CD4-positive, alpha-beta memory T cell (primary cell): Measurements from ENCODE around the gene RCN2. TPM values are rescaled to one million over a fixed set of nuclear protein-coding genes. Genes with fewer than 3 reads are reported as not detected.

Experiments used
- CTCF ChIA-PET: fragments of 350-600 bp; sonication (Branson Sonifier 250); formaldehyde crosslinking; loops from one replicate; lab custom pipeline; 2021; ENCODE audit warnings: inconsistent platforms; ENCODE audit not compliant: partially characterized antibody; lab: Charles Lee
- POLR2A ChIA-PET: fragments of 350-600 bp; sonication (Branson Sonifier 250); formaldehyde crosslinking; loops from one replicate; lab custom pipeline; 2021; ENCODE audit not compliant: partially characterized antibody; lab: Charles Lee
- DNase-seq, 5 donors: peaks; one replicate each; pipeline versions ENCODE4 v3.0.0 to v3.0.0-alpha.2; 2020 to 2022; ENCODE audit warnings: mixed read lengths in 1 of 5
- H3K27ac ChIP-seq: one replicate; pipeline ENCODE4 v1.7.0; 2013; ENCODE audit warnings: low read depth, low read length
- H3K27me3 ChIP-seq: 2 replicates; pipeline ENCODE4 v1.7.0; 2013; ENCODE audit warnings: mild to moderate bottlenecking, low read length, moderate library complexity; ENCODE audit not compliant: insufficient read depth
- H3K36me3 ChIP-seq: 2 replicates; pipeline ENCODE4 v1.7.0; 2013; ENCODE audit warnings: mild to moderate bottlenecking, low read length, moderate library complexity; ENCODE audit not compliant: insufficient read depth
- H3K4me1 ChIP-seq: 2 replicates; pipeline ENCODE4 v1.7.0; 2013; ENCODE audit warnings: mild to moderate bottlenecking, low read length, moderate library complexity; ENCODE audit not compliant: insufficient read depth
- H3K4me3 ChIP-seq, 2 donors: one replicate each; pipeline ENCODE4 v1.7.0; 2013; ENCODE audit warnings: low read length in 2 of 2, mild to moderate bottlenecking in 1 of 2
- H3K9me3 ChIP-seq, 2 donors: one replicate each; pipeline ENCODE4 v1.7.0; 2013; ENCODE audit warnings: low read length in 2 of 2, control low read depth in 1 of 2; ENCODE audit not compliant: control insufficient read depth in 1 of 2
- H3K27ac Mint-ChIP-seq, 7 donors: one replicate each; pipeline ENCODE4 v1.8.0; 2020 to 2021; ENCODE audit warnings: mixed read lengths in 7 of 7, mild to moderate bottlenecking in 6 of 7, inconsistent platforms in 3 of 7, moderate library complexity in 3 of 7
- H3K27me3 Mint-ChIP-seq, 2 donors: one replicate each; pipeline ENCODE4 v1.8.0; 2020 to 2021; ENCODE audit warnings: mixed read lengths in 2 of 2
- H3K36me3 Mint-ChIP-seq, 2 donors: one replicate each; pipeline ENCODE4 v1.8.0; 2020 to 2021; ENCODE audit warnings: mixed read lengths in 2 of 2, inconsistent platforms in 1 of 2, mild to moderate bottlenecking in 1 of 2
- H3K4me1 Mint-ChIP-seq, 4 donors: one replicate each; pipeline ENCODE4 v1.8.0; 2020 to 2021; ENCODE audit warnings: mixed read lengths in 4 of 4, mild to moderate bottlenecking in 1 of 4
- H3K4me3 Mint-ChIP-seq, 8 donors: one replicate each; pipeline ENCODE4 v1.8.0; 2020 to 2021; ENCODE audit warnings: mixed read lengths in 8 of 8, mild to moderate bottlenecking in 7 of 8, moderate library complexity in 6 of 8, inconsistent platforms in 3 of 8
- H3K9me3 Mint-ChIP-seq, 8 donors: one replicate each; pipeline ENCODE4 v1.8.0; 2020 to 2021; ENCODE audit warnings: mixed read lengths in 8 of 8, mild to moderate bottlenecking in 5 of 8, inconsistent platforms in 3 of 8, moderate library complexity in 1 of 8
- intact Hi-C: fragments of 100-400 bp; cut with micrococcal nuclease; formaldehyde crosslinking; loops from one replicate; pipeline ENCODE4 v1.15.1; 2023
- polyA plus RNA-seq, 2 donors: library from polyadenylated mRNA; unstranded; fragments of 300-500 nt; fragmentation: Illumina TruSeq; gene quantifications; one replicate each; pipeline ENCODE4 v1.2.3, GENCODE V29; 2021
- total RNA-seq, 2 experiments: library from RNA; stranded (reverse); gene quantifications; one replicate each; pipeline ENCODE4 v1.2.3, GENCODE V29; 2021

Gene RCN2
- total and polyA plus RNA-seq, 4 experiments from 2014 or later = 28.4 to 46.5 (median 34.2) TPM

GRCh38 chr15:76905855-76906254 is 25.7 kb upstream of the RCN2 start:
- Mint-ChIP-seq H3K36me3 (peaks cover 0 to 3% of the 10 kb centered on the region in 2 donors), H3K27ac (peak overlapping the region; percentile 92 to 97 (median 95)), H3K27me3 (no peaks in the 10 kb centered on the region), H3K4me3 (peak overlapping the region; percentile 94 to 97 (median 94)), H3K4me1 (peaks cover 24 to 41% (median 29%) of the 10 kb centered on the region in 4 donors), H3K9me3 (no peaks in the 10 kb centered on the region)
- H3K4me1 ChIP-seq = peaks cover 36% of the 10 kb centered on the region
- ChIA-PET POLR2A (interaction anchor here (1.0 to 1.9 kb wide), 8 partner anchors 26 to 116 kb away, joined by 3 to 29 read pairs (median 4); partner anchors contain the start of genes PSTPIP1 and RCN2), CTCF (interaction anchor here (0.8 to 1.1 kb wide), 3 partner anchors 107 to 118 kb away, joined by 3 read pairs; no protein-coding TSS in a partner anchor)
- no peak for DNase-seq
- intact Hi-C loops = loop anchor here (1.0 to 10.0 kb wide), 3 partner anchors 25 to 519 kb away; partner anchors contain the start of genes HMG20A, PEAK1, RCN2 and TSPAN3
- no peaks in the 10 kb centered on the region for H3K27me3 ChIP-seq
- peak overlapping the region; percentile 71 for H3K27ac ChIP-seq
- H3K4me3 ChIP-seq = peak overlapping the region; percentile 83 to 87
- H3K9me3 ChIP-seq = no peaks in the 10 kb centered on the region
- no peaks in the 10 kb centered on the region for H3K36me3 ChIP-seq

- CTCF ChIA-PET = no interaction called here
- POLR2A ChIA-PET = no interaction called here
- DNase-seq = no peak
- Histone ChIP-seq H3K27me3 (no peaks in the 10 kb centered on the region), H3K27ac (no peak overlapping the region), H3K9me3 (no peaks in the 10 kb centered on the region), H3K4me1 (no peaks in the 10 kb centered on the region), H3K4me3 (no peak overlapping the region), H3K36me3 (no peaks in the 10 kb centered on the region)
- intact Hi-C loops = no loop called here
- Mint-ChIP-seq H3K27ac (no peak overlapping the region), H3K36me3 (no peaks in the 10 kb centered on the region), H3K27me3 (peaks cover 0 to 4% of the 10 kb centered on the region in 2 donors), H3K9me3 (no peaks in the 10 kb centered on the region), H3K4me1 (peaks cover 0 to 4% (median 0%) of the 10 kb centered on the region in 4 donors), H3K4me3 (no peak overlapping the region)
Observed at GRCh38 chr15:76912430-76912829, 19.1 kb upstream of the RCN2 start.

- no peaks in the 10 kb centered on the region for H3K36me3 ChIP-seq
- H3K9me3 ChIP-seq = no peaks in the 10 kb centered on the region
- CTCF ChIA-PET = no interaction called here
- POLR2A ChIA-PET = no interaction called here
- H3K27me3 ChIP-seq = no peaks in the 10 kb centered on the region
- Mint-ChIP-seq H3K27me3 (peaks cover 0 to 5% of the 10 kb centered on the region in 2 donors), H3K27ac (no peak overlapping the region), H3K4me3 (no peak overlapping the region), H3K36me3 (no peaks in the 10 kb centered on the region), H3K9me3 (no peaks in the 10 kb centered on the region), H3K4me1 (no peaks in the 10 kb centered on the region)
- no peak overlapping the region for H3K4me3 ChIP-seq
- intact Hi-C loops = no loop called here
- DNase-seq = no peak
- H3K4me1 ChIP-seq = no peaks in the 10 kb centered on the region
- no peak overlapping the region for H3K27ac ChIP-seq
Observed at GRCh38 chr15:76913737-76914136, 17.8 kb upstream of the RCN2 start.

- ChIA-PET POLR2A (interaction anchor here (1.6 kb wide), 1 partner anchor 15 kb away, joined by 7 read pairs; the partner anchor contains the start of gene RCN2), CTCF (interaction anchor here (0.6 to 1.4 kb wide), 2 partner anchors 14 to 39 kb away, joined by 4 read pairs; no protein-coding TSS in a partner anchor)
- no peak for DNase-seq
- no peak overlapping the region for H3K27ac ChIP-seq
- no peaks in the 10 kb centered on the region for H3K4me1 ChIP-seq
- peaks cover 3 to 8% of the 10 kb centered on the region in 2 donors for H3K27me3 Mint-ChIP-seq
- H3K9me3 Mint-ChIP-seq = peaks cover 0 to 2% (median 0%) of the 10 kb centered on the region in 8 donors
- H3K9me3 ChIP-seq = no peaks in the 10 kb centered on the region
- no peaks in the 10 kb centered on the region for H3K27me3 ChIP-seq
- H3K4me3 Mint-ChIP-seq = no peak overlapping the region
- no peaks in the 10 kb centered on the region for H3K36me3 ChIP-seq
- no peaks in the 10 kb centered on the region for H3K4me1 Mint-ChIP-seq
- no peaks in the 10 kb centered on the region for H3K36me3 Mint-ChIP-seq
- H3K4me3 ChIP-seq = no peak overlapping the region
- no peak overlapping the region for H3K27ac Mint-ChIP-seq
- intact Hi-C loops = no loop called here
Observed at GRCh38 chr15:76916369-76916768, 15.2 kb upstream of the RCN2 start.

DNA sequence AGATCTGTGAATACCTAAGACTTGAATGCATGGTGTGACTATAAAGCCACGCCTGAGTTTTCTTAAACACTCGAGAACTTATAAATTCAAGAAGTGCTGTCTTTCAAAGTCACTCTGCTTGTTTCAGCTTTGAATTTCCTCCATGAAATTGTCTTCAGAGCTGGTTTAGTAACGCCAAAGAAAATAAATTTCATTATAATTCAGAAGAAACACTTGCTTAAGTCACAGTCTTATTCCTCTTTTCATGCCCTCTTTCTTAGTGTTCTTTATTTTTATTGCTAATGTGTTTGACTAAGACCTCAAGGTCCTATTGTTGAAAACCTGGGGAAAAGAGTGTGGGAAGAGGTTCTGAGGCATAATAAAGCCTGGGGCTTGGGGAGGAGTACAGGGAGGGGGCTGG is 3.3 kb upstream of the RCN2 start:
- no peaks in the 10 kb centered on the region for H3K9me3 ChIP-seq
- H3K27me3 ChIP-seq = no peaks in the 10 kb centered on the region
- H3K9me3 Mint-ChIP-seq = no peaks in the 10 kb centered on the region
- no peak overlapping the region for H3K27ac Mint-ChIP-seq
- CTCF ChIA-PET = no interaction called here
- H3K4me3 ChIP-seq = no peak overlapping the region
- H3K36me3 ChIP-seq = no peaks in the 10 kb centered on the region
- peaks cover 20% of the 10 kb centered on the region for H3K4me1 ChIP-seq
- no peak overlapping the region for H3K27ac ChIP-seq
- no peak overlapping the region for H3K4me3 Mint-ChIP-seq
- peaks cover 3 to 5% of the 10 kb centered on the region in 2 donors for H3K27me3 Mint-ChIP-seq
- peaks cover 0 to 5% of the 10 kb centered on the region in 2 donors for H3K36me3 Mint-ChIP-seq
- peaks cover 11 to 24% (median 17%) of the 10 kb centered on the region in 4 donors for H3K4me1 Mint-ChIP-seq
- POLR2A ChIA-PET = no interaction called here
- DNase-seq = no peak
- intact Hi-C loops = no loop called here

DNA sequence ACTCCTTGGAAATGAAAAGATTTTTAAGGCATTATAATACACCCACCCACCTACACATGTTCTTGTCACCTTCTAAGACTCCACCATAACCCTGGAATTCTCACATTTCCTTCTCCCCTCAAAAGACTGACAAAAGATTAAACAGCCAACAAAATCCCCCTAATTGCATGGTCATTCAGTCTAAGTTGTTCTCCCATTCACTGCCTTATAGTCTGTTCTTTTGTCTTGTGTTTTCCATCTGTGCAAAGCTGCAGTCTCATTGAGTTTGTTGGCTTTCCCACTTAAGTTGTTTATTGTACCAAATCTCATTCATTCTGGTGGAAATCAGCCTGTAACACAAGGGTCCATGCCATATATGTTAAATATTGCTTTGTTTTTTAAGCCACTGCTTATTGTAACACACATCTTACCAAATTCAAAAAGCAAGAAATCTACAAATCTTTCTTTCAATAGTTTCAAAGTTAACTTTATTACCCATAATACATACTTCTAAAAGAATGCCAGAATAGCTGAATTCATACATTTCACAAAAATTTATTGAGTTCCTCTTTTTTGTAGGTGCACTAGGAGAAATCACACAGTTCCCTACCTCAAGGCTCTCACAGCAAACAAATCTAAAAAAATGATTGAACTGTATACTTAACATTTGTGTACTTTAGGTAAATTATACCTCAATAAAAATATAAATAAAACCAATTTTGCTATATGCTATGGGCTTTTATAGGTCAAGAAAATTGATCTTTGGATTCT is 2.4 kb upstream of the RCN2 start:
- Mint-ChIP-seq H3K4me1 (peaks cover 13 to 26% (median 22%) of the 10 kb centered on the region in 4 donors), H3K27ac (peak overlapping the region in 1 of 7 donors; percentile 46), H3K36me3 (peaks cover 3 to 5% of the 10 kb centered on the region in 2 donors), H3K9me3 (no peaks in the 10 kb centered on the region), H3K27me3 (peaks cover 3% of the 10 kb centered on the region in 2 donors), H3K4me3 (no peak overlapping the region)
- DNase-seq = no peak
- Histone ChIP-seq H3K4me3 (no peak overlapping the region), H3K27ac (no peak overlapping the region), H3K9me3 (no peaks in the 10 kb centered on the region), H3K36me3 (no peaks in the 10 kb centered on the region), H3K27me3 (no peaks in the 10 kb centered on the region), H3K4me1 (peaks cover 26% of the 10 kb centered on the region)
- intact Hi-C loops = no loop called here
- POLR2A ChIA-PET = no interaction called here
- CTCF ChIA-PET = no interaction called here

DNA sequence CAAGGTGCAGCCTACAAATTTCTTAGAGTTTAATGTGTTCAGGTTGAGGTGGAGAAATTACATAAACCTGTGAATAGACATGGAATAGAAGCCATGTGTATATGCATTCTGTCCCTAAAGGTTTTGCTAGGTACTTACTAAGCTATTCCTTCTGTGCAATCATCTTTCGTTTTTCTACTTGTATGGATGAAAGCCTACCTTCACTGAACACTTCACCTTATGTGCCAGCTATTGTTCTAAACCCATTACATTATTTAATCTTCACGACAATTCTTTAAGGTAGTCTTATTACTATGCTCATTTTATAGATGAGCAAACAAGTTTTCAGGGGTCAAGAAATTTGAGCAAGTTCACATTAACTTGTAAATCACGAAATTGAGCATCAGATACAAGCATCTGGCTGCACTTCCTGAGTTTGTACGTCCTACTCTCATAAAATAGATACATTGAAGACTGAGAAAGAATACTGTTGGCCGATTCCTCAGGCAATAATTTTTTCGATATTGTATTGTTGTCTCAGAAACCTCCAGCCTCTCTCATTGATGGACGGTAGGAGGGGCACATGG is 635 bp upstream of the RCN2 start:
- peaks cover 8 to 12% of the 10 kb centered on the region in 2 donors for H3K36me3 Mint-ChIP-seq
- Histone ChIP-seq H3K27me3 (no peaks in the 10 kb centered on the region), H3K36me3 (no peaks in the 10 kb centered on the region), H3K4me1 (peaks cover 26% of the 10 kb centered on the region), H3K27ac (peak overlapping the region; percentile 63), H3K4me3 (peak overlapping the region; percentile 48 to 67), H3K9me3 (no peaks in the 10 kb centered on the region)
- H3K27ac Mint-ChIP-seq = peak overlapping the region; percentile 66 to 95 (median 91)
- ChIA-PET CTCF (interaction anchor here (0.8 to 1.5 kb wide), 5 partner anchors 11 to 93 kb away, joined by 4 to 5 read pairs (median 4); no protein-coding TSS in a partner anchor), POLR2A (interaction anchor here (0.7 to 3.0 kb wide), 14 partner anchors 12 to 864 kb away, joined by 3 to 29 read pairs (median 6); partner anchors contain the start of genes PSTPIP1, SCAPER and TSPAN3)
- H3K4me1 Mint-ChIP-seq = peaks cover 18 to 33% (median 28%) of the 10 kb centered on the region in 4 donors
- intact Hi-C loops = loop anchor here (1.0 to 5.0 kb wide), 3 partner anchors 26 to 91 kb away; partner anchors contain the start of genes PSTPIP1 and SCAPER
- H3K9me3 Mint-ChIP-seq = no peaks in the 10 kb centered on the region
- DNase-seq = no peak
- H3K4me3 Mint-ChIP-seq = peak overlapping the region; percentile 81 to 92 (median 90)
- peaks cover 0 to 2% of the 10 kb centered on the region in 2 donors for H3K27me3 Mint-ChIP-seq
